ENCODE data around the gene KLC4.
"Not testable (repeated sequence)": the region's sequence is repeated elsewhere in the genome, so short reads cannot be mapped to it uniquely, and the experiment has no call there.

KLC4 gene

GRCh38 chr6:43077333-43077809 lies 17.9 kb downstream of the KLC4 start:
- no peak for TF ChIP-seq CTCF (IDR thresholded peaks at IDR 0.05; ENCODE audit: low read depth, low read length, missing control alignments)
- peak overlapping the region; percentile 92 for H3K4me3 ChIP-seq (replicated peaks; ENCODE audit: low read depth, low read length)
- DNase-seq (ENCODE audit: extremely low read depth, low read depth): no peak

DNA sequence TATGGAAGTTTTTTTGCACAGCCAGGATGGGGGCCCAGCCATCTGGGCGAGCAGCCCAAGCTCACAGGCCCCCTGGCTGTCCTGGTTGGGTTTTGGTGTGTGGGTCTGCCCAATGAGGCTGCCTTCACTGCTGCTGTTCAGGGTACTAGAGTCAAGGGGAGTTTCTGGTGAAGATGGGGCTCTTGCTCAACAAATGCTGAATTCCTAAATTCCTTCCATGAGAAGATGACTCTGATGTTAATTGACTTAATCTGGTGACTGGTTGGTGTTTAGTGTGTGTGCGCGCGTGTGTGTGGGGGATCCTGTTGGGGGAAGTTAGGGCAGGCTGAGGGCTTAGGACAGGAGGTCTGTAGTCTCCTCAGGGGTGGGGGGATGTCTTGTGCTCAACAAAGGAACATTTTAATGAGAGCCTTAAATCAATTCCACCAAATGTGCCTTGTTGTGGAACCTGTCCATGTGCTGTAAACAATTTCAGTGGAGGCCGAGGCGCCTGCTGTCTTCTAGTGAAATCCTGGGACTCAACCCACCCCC lies 18.6 kb downstream of the KLC4 start:
- no peak for TF ChIP-seq CTCF (IDR thresholded peaks at IDR 0.05; ENCODE audit: low read depth, low read length, missing control alignments)
- DNase-seq (ENCODE audit: extremely low read depth, low read depth): no peak
- peak overlapping the region; percentile 92 for H3K4me3 ChIP-seq (replicated peaks; ENCODE audit: low read depth, low read length)

- H3K4me3 ChIP-seq (replicated peaks; ENCODE audit: low read depth, low read length): peak overlapping the region; percentile 92
- DNase-seq (ENCODE audit: extremely low read depth, low read depth): no peak
- TF ChIP-seq CTCF (IDR thresholded peaks at IDR 0.05; ENCODE audit: low read depth, low read length, missing control alignments): no peak
These were observed 19.3 kb downstream of the KLC4 start for GRCh38 chr6:43078691-43079090.

- no peak overlapping the region for H3K4me3 ChIP-seq (replicated peaks; ENCODE audit: low read depth, low read length)
- TF ChIP-seq CTCF (IDR thresholded peaks at IDR 0.05; ENCODE audit: low read depth, low read length, missing control alignments): no peak
- DNase-seq (ENCODE audit: extremely low read depth, low read depth): no peak
These were observed 21.6 kb downstream of the KLC4 start for GRCh38 chr6:43081043-43081442.

DNA sequence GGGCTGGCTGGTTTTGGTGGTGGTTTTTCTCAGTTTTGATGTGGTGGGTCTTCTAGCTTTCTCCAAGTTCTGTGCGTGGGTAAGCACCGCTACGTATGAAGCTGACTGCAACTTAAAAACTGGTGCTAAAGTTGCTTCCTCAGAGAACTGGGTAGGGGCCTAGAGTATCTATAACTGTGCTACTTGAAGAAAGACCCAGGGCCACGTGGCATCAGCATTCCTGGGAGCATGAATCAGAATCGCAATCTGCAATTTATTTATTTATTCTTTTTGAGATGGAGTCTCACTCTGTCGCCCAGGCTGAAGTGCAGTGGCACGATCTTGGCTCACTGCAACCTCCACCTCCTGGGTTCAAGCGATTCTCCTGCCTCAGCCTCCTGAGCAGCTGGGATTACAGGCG lies 22.5 kb downstream of the KLC4 start:
- not testable (repeated sequence) for DNase-seq (ENCODE audit: extremely low read depth, low read depth); H3K4me3 ChIP-seq (replicated peaks; ENCODE audit: low read depth, low read length)

DNA sequence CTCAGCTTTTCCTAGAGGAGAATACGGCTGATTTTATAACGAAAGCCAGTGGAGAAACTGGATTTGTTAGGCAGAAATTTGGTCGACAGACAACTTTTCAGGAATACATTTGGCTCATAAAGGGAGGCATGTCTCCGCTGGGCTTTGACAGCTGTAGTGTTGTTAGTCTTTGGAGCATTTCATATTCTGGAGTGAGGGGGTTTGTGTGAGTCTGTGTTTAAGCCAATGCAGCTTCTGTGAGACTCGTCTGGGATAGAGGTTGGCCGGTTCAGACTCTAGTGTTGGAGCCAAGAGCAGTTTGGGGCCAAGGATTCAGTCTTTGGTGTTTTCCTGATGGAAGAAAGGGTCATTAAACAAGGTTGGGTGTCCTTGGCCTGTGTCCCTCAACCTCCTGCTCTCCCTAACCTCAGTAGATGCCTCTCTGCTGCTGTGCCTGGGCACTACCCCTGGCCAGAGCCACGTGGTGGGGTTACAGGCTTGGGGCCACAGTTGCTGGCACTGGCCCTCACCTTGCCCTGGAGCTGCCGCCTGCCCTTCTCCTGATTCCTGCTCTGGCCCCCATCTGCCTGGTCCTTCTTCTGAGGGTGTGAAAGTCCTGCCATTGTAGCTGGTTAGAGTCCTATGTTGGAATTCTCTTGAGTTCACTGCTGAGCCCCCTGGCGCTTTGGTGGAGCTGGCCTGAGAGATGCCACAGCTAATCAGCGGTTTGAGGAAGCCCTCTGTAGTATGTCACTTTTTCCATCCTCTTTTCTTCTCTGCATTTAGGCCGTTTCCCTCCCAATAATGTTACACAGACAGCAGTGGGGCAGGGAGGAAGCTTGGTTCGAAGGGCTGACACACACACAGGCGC lies 23.6 kb downstream of the KLC4 start:
- TF ChIP-seq CTCF (IDR thresholded peaks at IDR 0.05; ENCODE audit: low read depth, low read length, missing control alignments): no peak
- no peak overlapping the region for H3K4me3 ChIP-seq (replicated peaks; ENCODE audit: low read depth, low read length)
- DNase-seq (ENCODE audit: extremely low read depth, low read depth): no peak

GRCh38 chr6:43086022-43086658 lies 26.7 kb downstream of the KLC4 start:
- TF ChIP-seq CTCF (IDR thresholded peaks at IDR 0.05; ENCODE audit: low read depth, low read length, missing control alignments): no peak
- DNase-seq (ENCODE audit: extremely low read depth, low read depth): no peak
- no peak overlapping the region for H3K4me3 ChIP-seq (replicated peaks; ENCODE audit: low read depth, low read length)
